Ovary (tissue), 9 donors: ENCODE results near the gene HPCAL4. TPM values are rescaled to one million over a fixed set of nuclear protein-coding genes. Genes with fewer than 3 reads are reported as not detected.

Source experiments
- DNase-seq, 5 donors: peaks; one replicate each; pipeline ENCODE4 v3.0.0-alpha.2; 2019 to 2020
- H3K27ac ChIP-seq, 2 donors: fragments of 200-600 bp; one replicate each; pipeline versions ENCODE4 v1.5.1 to v1.8.0; 2019 to 2022
- H3K27me3 ChIP-seq: fragments of 200-600 bp; one replicate; pipeline ENCODE4 v1.8.0; 2022
- H3K36me3 ChIP-seq: fragments of 200-600 bp; sonication (generic); one replicate; pipeline ENCODE4 v1.5.1; 2019
- H3K4me1 ChIP-seq: one replicate; pipeline ENCODE4 v1.8.1; 2013; ENCODE audit warnings: mild to moderate bottlenecking, moderate library complexity; ENCODE audit not compliant: insufficient read depth
- H3K4me3 ChIP-seq: fragments of 200-600 bp; sonication (generic); one replicate; pipeline ENCODE4 v1.5.1; 2017
- H3K9me3 ChIP-seq, 2 donors: fragments of 200-600 bp in 1 of 2; sonication (generic) in 1 of 2; one replicate each; pipeline versions ENCODE4 v1.5.1 to v1.8.1; 2013 to 2019; ENCODE audit warnings: mild to moderate bottlenecking in 1 of 2, moderate library complexity in 1 of 2
- CTCF ChIP-seq, 3 donors: fragments of 450-650 bp in 2 of 3; fragments of 200-600 bp in 1 of 3; IDR thresholded peaks; one replicate each; pipeline versions ENCODE4 v1.5.1 to v1.8.0; 2016 to 2022; ENCODE audit warnings: antibody characterized with exemption in 3 of 3, mild to moderate bottlenecking in 1 of 3
- EP300 ChIP-seq: sonication (generic); formaldehyde crosslinking; IDR thresholded peaks from one replicate; pipeline ENCODE4 v1.6.1; 2017; ENCODE audit warnings: antibody characterized with exemption
- POLR2A ChIP-seq: fragments of 450-650 bp; IDR thresholded peaks from one replicate; pipeline ENCODE4 v1.6.1; 2017; ENCODE audit warnings: antibody characterized with exemption, mild to moderate bottlenecking, moderate library complexity
- WGBS, 3 donors: extraction: QIAGEN DNeasy Blood & Tissue Kit in 1 of 3; methylation state at CpG; one replicate each; pipeline versions ENCODE4 v1.1.5 to v1.1.7; 2013 to 2017; 5-methylcytosine and 5-hydroxymethylcytosine counted together
- intact Hi-C, 4 donors: fragments of 100-400 bp; cut with DNase I; formaldehyde crosslinking; loops; one replicate each; pipeline versions ENCODE4 v1.11.0 to v1.15.1; 2022 to 2023
- polyA plus RNA-seq, 2 donors: library from polyadenylated mRNA; stranded (reverse); fragments of 200-250 nt in 1 of 2; fragments of 350-450 nt in 1 of 2; fragmentation: Illumina TruSeq in 1 of 2; extraction: RNeasy Lipid Tissue Mini Kit (QIAGEN cat#74804) in 1 of 2; gene quantifications; one replicate each; pipeline ENCODE4 v1.2.3, GENCODE V29; 2013 to 2014
- total RNA-seq, 7 donors: library from RNA; depleted of rRNA in 2 of 7; stranded (reverse); fragments of >200 nt in 2 of 7; fragmentation: NEBNext Ultra II Directional in 3 of 7; extraction: Animal tissue kit (Norgen Biotek cat#: 25700) in 3 of 7; gene quantifications; one replicate each; pipeline versions ENCODE4 v1.1.0 to v1.2.4, GENCODE V29; 2016 to 2023
- donor health status: DM: no; HTN: no; CAD: no; lungs with moderate emphysema.
- donor health status: DM: no; HTN: no; CAD: no.
- donor health status: Bipolar disorder and iron deficiency.
- donor health status: DM: yes; HTN: yes; CAD: no.
- donor health status: DM: no; HTN: no; CAD: no.
- donor health status: DM: yes; HTN: yes; CAD: no.

HPCAL4 gene
- total and polyA plus RNA-seq, 9 donors = 0.88 to 11.1 (median 3.1) TPM

- DNase-seq = no peak
- TF ChIP-seq EP300 (no peak), POLR2A (no peak), CTCF (IDR thresholded peaks at IDR 0.05) (no peak)
- Histone ChIP-seq H3K4me3 (no peak overlapping the region), H3K36me3 (no peaks in the 10 kb centered on the region), H3K27me3 (no peaks in the 10 kb centered on the region), H3K4me1 (no peaks in the 10 kb centered on the region), H3K27ac (no peak overlapping the region), H3K9me3 (no peaks in the 10 kb centered on the region)
- WGBS, 3 donors = 82 to 95% (median 92%) methylated on average over 3 of the region's 3 CpGs
- intact Hi-C loops = no loop called here
Measured at GRCh38 chr1:39726600-39726999, 35.4 kb upstream of the HPCAL4 start.

- Histone ChIP-seq H3K9me3 (no peaks in the 10 kb centered on the region), H3K4me1 (no peaks in the 10 kb centered on the region), H3K4me3 (no peak overlapping the region), H3K36me3 (no peaks in the 10 kb centered on the region), H3K27me3 (no peaks in the 10 kb centered on the region), H3K27ac (no peak overlapping the region)
- intact Hi-C loops = loop anchor here in 2 of 4 donors (5.0 kb wide), 3 partner anchors 70 to 115 kb away; no protein-coding TSS in a partner anchor
- TF ChIP-seq POLR2A = no peak
- no peak for TF ChIP-seq EP300
- TF ChIP-seq CTCF (IDR thresholded peaks at IDR 0.05) = no peak
- WGBS, 3 donors = 23 to 28% (median 25%) methylated on average over 2 of the region's 2 CpGs
- DNase-seq = no peak
Measured at GRCh38 chr1:39722495-39722894, 31.3 kb upstream of the HPCAL4 start.

GRCh38 chr1:39721664-39722063, 30.4 kb upstream of the HPCAL4 start:
- Histone ChIP-seq H3K27ac (no peak overlapping the region), H3K4me3 (no peak overlapping the region), H3K36me3 (no peaks in the 10 kb centered on the region), H3K27me3 (no peaks in the 10 kb centered on the region), H3K9me3 (no peaks in the 10 kb centered on the region), H3K4me1 (no peaks in the 10 kb centered on the region)
- intact Hi-C loops = loop anchor here in 2 of 4 donors (5.0 kb wide), 3 partner anchors 69 to 114 kb away; no protein-coding TSS in a partner anchor
- TF ChIP-seq POLR2A (no peak), CTCF (IDR thresholded peaks at IDR 0.05) (no peak), EP300 (no peak)
- no peak for DNase-seq

- intact Hi-C loops = loop anchor here in 2 of 4 donors (5.0 kb wide), 3 partner anchors 68 to 113 kb away; no protein-coding TSS in a partner anchor
- Histone ChIP-seq H3K27me3 (no peaks in the 10 kb centered on the region), H3K4me1 (no peaks in the 10 kb centered on the region), H3K27ac (no peak overlapping the region), H3K36me3 (no peaks in the 10 kb centered on the region), H3K4me3 (no peak overlapping the region), H3K9me3 (no peaks in the 10 kb centered on the region)
- DNase-seq = no peak
- WGBS, 3 donors = 40 to 47% (median 46%) methylated on average over 7 of the region's 7 CpGs
- peak; percentile 70 to 79 (median 72) for TF ChIP-seq CTCF (IDR thresholded peaks at IDR 0.05)
- TF ChIP-seq EP300 = no peak
Measured at GRCh38 chr1:39720094-39720999, 29.1 kb upstream of the HPCAL4 start.
